Chondrocyte (in vitro differentiated cells): Measurements from ENCODE around the gene BDKRB1. TPM values are rescaled to one million over a fixed set of nuclear protein-coding genes. Genes with fewer than 3 reads are reported as not detected.

Experiments
- DNase-seq: peaks from one replicate; pipeline ENCODE4 v3.0.0; 2021; ENCODE audit warnings: mixed read lengths, low spot score
- H3K27ac Mint-ChIP-seq: one replicate; pipeline ENCODE4 v1.8.0; 2021; ENCODE audit warnings: mild to moderate bottlenecking, moderate library complexity, mixed read lengths; ENCODE audit not compliant: unreplicated experiment
- H3K27me3 Mint-ChIP-seq: 2 replicates; pipeline ENCODE4 v1.8.0; 2021; ENCODE audit warnings: low read depth, mixed read lengths
- H3K36me3 Mint-ChIP-seq: 2 replicates; pipeline ENCODE4 v1.8.0; 2021; ENCODE audit warnings: low read depth, mixed read lengths
- H3K4me1 Mint-ChIP-seq: 2 replicates; pipeline ENCODE4 v1.8.0; 2021; ENCODE audit warnings: low read depth, mild to moderate bottlenecking, mixed read lengths
- H3K4me3 Mint-ChIP-seq: one replicate; pipeline ENCODE4 v1.8.0; 2021; ENCODE audit warnings: mild to moderate bottlenecking, moderate library complexity, mixed read lengths; ENCODE audit not compliant: unreplicated experiment
- H3K9me3 Mint-ChIP-seq: 2 replicates; pipeline ENCODE4 v1.8.0; 2021; ENCODE audit warnings: low read depth, mixed read lengths
- total RNA-seq: library from RNA; stranded (reverse); gene quantifications from 3 replicates; pipeline ENCODE4 v1.2.1, GENCODE V29; 2021
- TF ChIP-seq, protein P1 (sequence below): fragments of 200-600 bp; sonication (generic); IDR thresholded peaks from 2 replicates; pipeline ENCODE4 v1.5.0; 2021; ENCODE audit warnings: antibody characterized with exemption, mild to moderate bottlenecking, moderate library complexity

BDKRB1 gene
- total RNA-seq, 1 donor from 2014 or later, result not detected

GRCh38 chr14:96268431-96269358 is 12.7 kb downstream of the BDKRB1 start:
- Mint-ChIP-seq H3K4me1 (peaks cover 17% of the 10 kb centered on the region), H3K4me3 (no peak overlapping the region)

DNA sequence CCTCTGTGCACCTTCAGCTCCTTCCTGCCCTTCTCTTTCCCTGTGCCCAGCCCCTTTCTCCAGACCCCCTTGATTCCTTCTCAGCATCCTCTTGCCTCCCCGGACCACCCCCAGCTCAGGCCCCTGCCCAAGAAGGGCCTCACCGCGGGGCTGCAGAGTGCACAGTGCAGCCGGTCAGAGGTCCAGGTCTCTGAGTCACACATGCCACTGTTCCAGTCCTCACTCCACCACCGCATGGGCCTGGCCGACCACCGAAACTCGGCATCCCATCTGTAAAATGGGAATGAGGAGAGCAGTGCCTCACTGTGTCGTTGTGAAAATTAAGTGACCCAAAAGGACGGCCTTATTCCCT is 13.3 kb downstream of the BDKRB1 start:
- H3K27me3 Mint-ChIP-seq, result no peaks in the 10 kb centered on the region
- TF ChIP-seq, protein P1, sequence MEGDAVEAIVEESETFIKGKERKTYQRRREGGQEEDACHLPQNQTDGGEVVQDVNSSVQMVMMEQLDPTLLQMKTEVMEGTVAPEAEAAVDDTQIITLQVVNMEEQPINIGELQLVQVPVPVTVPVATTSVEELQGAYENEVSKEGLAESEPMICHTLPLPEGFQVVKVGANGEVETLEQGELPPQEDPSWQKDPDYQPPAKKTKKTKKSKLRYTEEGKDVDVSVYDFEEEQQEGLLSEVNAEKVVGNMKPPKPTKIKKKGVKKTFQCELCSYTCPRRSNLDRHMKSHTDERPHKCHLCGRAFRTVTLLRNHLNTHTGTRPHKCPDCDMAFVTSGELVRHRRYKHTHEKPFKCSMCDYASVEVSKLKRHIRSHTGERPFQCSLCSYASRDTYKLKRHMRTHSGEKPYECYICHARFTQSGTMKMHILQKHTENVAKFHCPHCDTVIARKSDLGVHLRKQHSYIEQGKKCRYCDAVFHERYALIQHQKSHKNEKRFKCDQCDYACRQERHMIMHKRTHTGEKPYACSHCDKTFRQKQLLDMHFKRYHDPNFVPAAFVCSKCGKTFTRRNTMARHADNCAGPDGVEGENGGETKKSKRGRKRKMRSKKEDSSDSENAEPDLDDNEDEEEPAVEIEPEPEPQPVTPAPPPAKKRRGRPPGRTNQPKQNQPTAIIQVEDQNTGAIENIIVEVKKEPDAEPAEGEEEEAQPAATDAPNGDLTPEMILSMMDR, result no peak
- no peak overlapping the region for H3K27ac Mint-ChIP-seq
- H3K4me1 Mint-ChIP-seq, result peaks cover 17% of the 10 kb centered on the region
- H3K9me3 Mint-ChIP-seq, result peaks cover 7% of the 10 kb centered on the region
- H3K4me3 Mint-ChIP-seq, result no peak overlapping the region
- no peak for DNase-seq
- H3K36me3 Mint-ChIP-seq, result no peaks in the 10 kb centered on the region

More at GRCh38 chr14:96268431-96269358, 12.7 kb downstream of the BDKRB1 start:
- DNase-seq, result no peak
- Mint-ChIP-seq H3K9me3 (peaks cover 7% of the 10 kb centered on the region), H3K27me3 (no peaks in the 10 kb centered on the region), H3K36me3 (no peaks in the 10 kb centered on the region), H3K27ac (peak overlapping the region; percentile 27)
- TF ChIP-seq, protein P1, result no peak

DNA sequence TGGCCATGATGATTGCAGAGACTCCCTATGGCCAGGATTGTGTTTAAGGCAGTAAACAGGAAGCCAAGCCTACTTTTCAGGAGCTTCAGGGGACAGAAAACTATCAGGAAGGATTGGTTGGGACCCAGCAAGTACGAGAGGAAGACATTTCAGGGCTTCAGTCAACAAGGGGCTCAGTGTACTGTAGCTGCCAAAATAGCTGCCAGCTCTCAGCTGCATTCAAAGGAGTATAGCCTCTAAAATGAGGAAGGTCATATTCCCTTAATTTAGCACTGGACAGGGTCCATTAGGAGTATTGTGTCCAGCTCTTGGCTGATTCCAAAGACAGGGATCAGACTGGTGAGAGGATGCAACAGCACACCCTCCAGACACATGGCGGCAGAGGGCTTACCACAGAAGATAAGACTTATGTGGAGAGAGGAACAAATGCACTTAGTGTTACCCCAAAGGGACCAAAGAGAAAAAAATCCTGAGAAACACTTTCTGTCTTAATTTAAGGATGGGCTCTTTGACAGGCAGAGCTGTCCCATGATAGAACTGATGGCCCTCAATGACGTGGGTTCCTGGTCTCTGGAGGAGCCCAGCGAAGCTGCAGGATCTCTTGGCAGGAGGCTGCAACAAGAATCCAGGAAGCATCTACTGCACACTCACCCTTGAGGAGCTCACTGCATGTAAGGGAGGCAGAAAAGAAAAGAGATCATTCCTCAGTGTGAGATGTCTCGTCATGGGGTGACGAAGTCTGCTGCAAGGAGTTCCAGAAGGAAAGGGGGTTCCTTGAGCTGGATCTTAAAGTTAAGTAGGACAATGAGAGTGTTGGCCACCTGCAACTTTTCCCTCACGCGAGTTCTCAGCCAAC is 14.8 kb downstream of the BDKRB1 start:
- Mint-ChIP-seq H3K27me3 (no peaks in the 10 kb centered on the region), H3K4me3 (no peak overlapping the region), H3K27ac (no peak overlapping the region), H3K9me3 (peaks cover 7% of the 10 kb centered on the region), H3K36me3 (no peaks in the 10 kb centered on the region), H3K4me1 (peaks cover 23% of the 10 kb centered on the region)
- DNase-seq, result no peak
- TF ChIP-seq, protein P1, result no peak

- no peaks in the 10 kb centered on the region for H3K36me3 Mint-ChIP-seq
- DNase-seq, result no peak
- no peak overlapping the region for H3K4me3 Mint-ChIP-seq
- no peaks in the 10 kb centered on the region for H3K27me3 Mint-ChIP-seq
- TF ChIP-seq, protein P1, result no peak
- peaks cover 7% of the 10 kb centered on the region for H3K9me3 Mint-ChIP-seq
- H3K4me1 Mint-ChIP-seq, result peaks cover 23% of the 10 kb centered on the region
- H3K27ac Mint-ChIP-seq, result no peak overlapping the region
Measured at GRCh38 chr14:96271421-96271762, 15.4 kb downstream of the BDKRB1 start.

- DNase-seq, result no peak
- H3K4me1 Mint-ChIP-seq, result peaks cover 15% of the 10 kb centered on the region
Measured at GRCh38 chr14:96272777-96273473, 16.9 kb downstream of the BDKRB1 start.

More at GRCh38 chr14:96272777-96273473, 16.9 kb downstream of the BDKRB1 start:
- Mint-ChIP-seq H3K27ac (no peak overlapping the region), H3K4me3 (no peak overlapping the region), H3K9me3 (peaks cover 10% of the 10 kb centered on the region), H3K36me3 (peaks cover 3% of the 10 kb centered on the region), H3K27me3 (no peaks in the 10 kb centered on the region)
- TF ChIP-seq, protein P1, result no peak
